Mammary epithelial cell (primary cell): Measurements from ENCODE around the gene MRPL53.

Experiments used
- EZH2 ChIP-seq: IDR thresholded peaks from 2 replicates; pipeline ENCODE4 v1.6.1; 2012; ENCODE audit warnings: low read length, inconsistent platforms, borderline replicate concordance
- TF ChIP-seq, protein P1 (sequence below), 2 donors: IDR thresholded peaks in 1 of 2; conservative IDR thresholded peaks in 1 of 2; 2 replicates each; pipeline ENCODE4 v1.5.1; 2011 to 2012; ENCODE audit warnings: inconsistent platforms in 2 of 2, low read length in 2 of 2, mild to moderate bottlenecking in 2 of 2, control low read depth in 1 of 2, low read depth in 1 of 2; ENCODE audit not compliant: insufficient read depth in 1 of 2; ENCODE audit errors: extremely low read depth in 1 of 2

DNA sequence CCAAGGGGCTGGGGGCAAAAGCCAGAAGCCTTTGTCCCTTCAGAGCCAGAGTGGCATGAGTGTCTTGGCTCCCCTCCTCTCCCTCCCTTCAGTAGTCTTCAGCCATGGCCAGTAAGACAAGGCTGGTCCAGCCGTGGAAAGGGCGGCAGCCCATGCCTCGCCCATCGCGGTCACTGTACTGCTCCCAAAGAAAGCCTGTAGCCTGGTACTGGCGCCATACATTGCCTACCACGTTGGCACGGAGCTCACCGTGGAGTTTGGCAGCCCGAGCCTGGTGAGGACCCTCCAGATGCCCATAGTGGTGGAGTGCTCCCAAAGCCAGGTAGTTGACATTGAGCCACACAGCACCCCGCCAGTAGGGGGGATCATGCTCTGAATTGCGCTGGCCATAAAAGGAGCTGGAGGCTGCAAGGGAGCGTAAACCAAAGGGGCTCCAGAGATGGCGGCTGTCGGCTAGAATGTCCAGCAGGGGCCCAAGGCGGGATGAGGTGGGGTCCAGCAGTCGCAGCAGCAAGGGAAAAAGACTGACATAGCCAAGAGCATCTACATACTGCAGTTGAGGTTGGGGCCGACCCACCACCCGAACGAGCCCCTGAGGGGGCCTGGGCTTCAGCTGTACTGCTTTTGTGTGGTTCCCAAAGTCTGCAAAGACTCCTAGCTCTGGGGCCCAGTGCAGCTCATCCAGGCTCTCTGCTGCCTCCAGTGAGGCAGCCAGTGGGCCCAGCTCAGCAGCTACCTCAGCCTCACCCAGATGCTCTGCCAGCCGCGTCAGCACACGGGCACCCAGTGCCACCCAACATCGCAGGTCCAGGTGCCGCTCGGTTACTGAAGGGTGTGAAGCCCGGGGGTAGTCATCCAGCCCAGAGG is 11.1 kb downstream of the MRPL53 start:
- TF ChIP-seq, protein P1, sequence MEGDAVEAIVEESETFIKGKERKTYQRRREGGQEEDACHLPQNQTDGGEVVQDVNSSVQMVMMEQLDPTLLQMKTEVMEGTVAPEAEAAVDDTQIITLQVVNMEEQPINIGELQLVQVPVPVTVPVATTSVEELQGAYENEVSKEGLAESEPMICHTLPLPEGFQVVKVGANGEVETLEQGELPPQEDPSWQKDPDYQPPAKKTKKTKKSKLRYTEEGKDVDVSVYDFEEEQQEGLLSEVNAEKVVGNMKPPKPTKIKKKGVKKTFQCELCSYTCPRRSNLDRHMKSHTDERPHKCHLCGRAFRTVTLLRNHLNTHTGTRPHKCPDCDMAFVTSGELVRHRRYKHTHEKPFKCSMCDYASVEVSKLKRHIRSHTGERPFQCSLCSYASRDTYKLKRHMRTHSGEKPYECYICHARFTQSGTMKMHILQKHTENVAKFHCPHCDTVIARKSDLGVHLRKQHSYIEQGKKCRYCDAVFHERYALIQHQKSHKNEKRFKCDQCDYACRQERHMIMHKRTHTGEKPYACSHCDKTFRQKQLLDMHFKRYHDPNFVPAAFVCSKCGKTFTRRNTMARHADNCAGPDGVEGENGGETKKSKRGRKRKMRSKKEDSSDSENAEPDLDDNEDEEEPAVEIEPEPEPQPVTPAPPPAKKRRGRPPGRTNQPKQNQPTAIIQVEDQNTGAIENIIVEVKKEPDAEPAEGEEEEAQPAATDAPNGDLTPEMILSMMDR (conservative IDR thresholded peaks at IDR 0.05 in 1 of 2, IDR thresholded peaks at IDR 0.05 in 1 of 2; ENCODE audit: extremely low read depth in 1 of 2, insufficient read depth in 1 of 2, low read depth in 1 of 2, low read length in 2 of 2): peak; percentile 14 to 24
- TF ChIP-seq EZH2: no peak
